Loucy (cell line): ENCODE results near the gene IRF3.

ENCODE experiments used
- CTCF ChIP-seq: fragments of 200-600 bp; sonication (generic); conservative IDR thresholded peaks from 2 replicates; pipeline ENCODE4 v1.5.1; 2014; ENCODE audit warnings: mild to moderate bottlenecking, antibody characterized with exemption, low read length
- EZH2phosphoT487 ChIP-seq: fragments of 200-600 bp; IDR thresholded peaks from 2 replicates; pipeline ENCODE4 v1.6.1; 2018; ENCODE audit warnings: antibody characterized with exemption, mild to moderate bottlenecking, moderate library complexity, borderline replicate concordance

GRCh38 chr19:49677231-49677900 is 11.7 kb upstream of the IRF3 start, which contains the start of gene PRMT1:
- TF ChIP-seq CTCF (no peak), EZH2phosphoT487 (no peak)
